Measurements from ENCODE around the gene NFIC.
A peak's percentile ranks its signal among the peaks of the same experiment; 100 is the strongest.

NFIC gene

GRCh38 chr19:3411636-3412035 is 45.3 kb downstream of the NFIC start:
- no peak overlapping the region for H3K14ac ChIP-seq (ENCODE audit: low read length)
- no peak for DNase-seq (ENCODE audit: low spot score)
- H3K23ac ChIP-seq (ENCODE audit: low read depth, low read length, poor library complexity): no peak overlapping the region
- no peak overlapping the region for H2AFZ ChIP-seq (ENCODE audit: low read length)
- H3K79me1 ChIP-seq (ENCODE audit: low read depth, low read length): no peaks in the 10 kb centered on the region
- H3K27ac ChIP-seq (replicated peaks; ENCODE audit: low read length): no peak overlapping the region
- no peak overlapping the region for H2BK120ac ChIP-seq (ENCODE audit: low read depth, low read length)
- no CpG with 5 or more reads among the region's 13 CpGs for WGBS, 2 donors (ENCODE audit: extremely low coverage in 2 of 2, insufficient read length in 2 of 2, insufficient replicate concordance in 1 of 2)
- peaks cover 0 to 2% (median 0%) of the 10 kb centered on the region in 3 experiments for H3K27me3 ChIP-seq (ENCODE audit: control insufficient read depth in 3 of 3, insufficient read depth in 3 of 3, low read depth in 1 of 3, low read length in 3 of 3)
- no peak overlapping the region for H2BK15ac ChIP-seq (ENCODE audit: low read length)
- H3K36me3 ChIP-seq (replicated peaks in 1 of 2; ENCODE audit: control insufficient read depth in 2 of 2, insufficient read depth in 2 of 2, low read length in 2 of 2): no peaks in the 10 kb centered on the region
- H3K4me1 ChIP-seq (ENCODE audit: control insufficient read depth in 2 of 2, insufficient read depth in 1 of 2, low read depth in 1 of 2, low read length in 2 of 2): no peaks in the 10 kb centered on the region
- no peak overlapping the region for H2AK5ac ChIP-seq (ENCODE audit: low read depth, low read length)
- no peak overlapping the region for H3K18ac ChIP-seq (ENCODE audit: low read length)
- H4K8ac ChIP-seq (ENCODE audit: low read depth, low read length): no peak overlapping the region
- no peaks in the 10 kb centered on the region for H3K9me3 ChIP-seq (replicated peaks in 1 of 2; ENCODE audit: control insufficient read depth in 2 of 2, insufficient read depth in 1 of 2, low read depth in 1 of 2, low read length in 2 of 2)
- no peak overlapping the region for H4K91ac ChIP-seq (ENCODE audit: low read depth, low read length, poor library complexity)
- H3K4me2 ChIP-seq (ENCODE audit: insufficient read depth, low read length, poor library complexity, severe bottlenecking): no peak overlapping the region
- H2BK12ac ChIP-seq (ENCODE audit: low read length): peak overlapping the region; percentile 10
- no peak overlapping the region for H3K9ac ChIP-seq (ENCODE audit: low read depth, low read length, poor library complexity)
- no peak overlapping the region for H3K4ac ChIP-seq (ENCODE audit: low read length)
- H2BK5ac ChIP-seq (ENCODE audit: low read length): peak overlapping the region; percentile 53
- peak overlapping the region in 1 of 2 donors; percentile 50 for H3K4me3 ChIP-seq (ENCODE audit: low read length in 2 of 2)

- H3K9ac ChIP-seq (ENCODE audit: low read depth, low read length, poor library complexity): no peak overlapping the region
- no CpG with 5 or more reads among the region's 4 CpGs for WGBS, 2 donors (ENCODE audit: extremely low coverage in 2 of 2, insufficient read length in 2 of 2, insufficient replicate concordance in 1 of 2)
- no peaks in the 10 kb centered on the region for H3K9me3 ChIP-seq (replicated peaks in 1 of 2; ENCODE audit: control insufficient read depth in 2 of 2, insufficient read depth in 1 of 2, low read depth in 1 of 2, low read length in 2 of 2)
- H3K4me3 ChIP-seq (ENCODE audit: low read length in 2 of 2): no peak overlapping the region
- H2AFZ ChIP-seq (ENCODE audit: low read length): no peak overlapping the region
- no peak overlapping the region for H2BK12ac ChIP-seq (ENCODE audit: low read length)
- no peak overlapping the region for H2BK15ac ChIP-seq (ENCODE audit: low read length)
- no peak overlapping the region for H3K27ac ChIP-seq (replicated peaks; ENCODE audit: low read length)
- H3K36me3 ChIP-seq (replicated peaks in 1 of 2; ENCODE audit: control insufficient read depth in 2 of 2, insufficient read depth in 2 of 2, low read length in 2 of 2): no peaks in the 10 kb centered on the region
- no peak overlapping the region for H3K4me2 ChIP-seq (ENCODE audit: insufficient read depth, low read length, poor library complexity, severe bottlenecking)
- H4K8ac ChIP-seq (ENCODE audit: low read depth, low read length): no peak overlapping the region
- H3K4ac ChIP-seq (ENCODE audit: low read length): no peak overlapping the region
- DNase-seq (ENCODE audit: low spot score): no peak
- H3K14ac ChIP-seq (ENCODE audit: low read length): no peak overlapping the region
- H2BK120ac ChIP-seq (ENCODE audit: low read depth, low read length): no peak overlapping the region
- H2BK5ac ChIP-seq (ENCODE audit: low read length): no peak overlapping the region
- H3K4me1 ChIP-seq (ENCODE audit: control insufficient read depth in 2 of 2, insufficient read depth in 1 of 2, low read depth in 1 of 2, low read length in 2 of 2): no peaks in the 10 kb centered on the region
- no peaks in the 10 kb centered on the region for H3K79me1 ChIP-seq (ENCODE audit: low read depth, low read length)
- peaks cover 0 to 2% (median 0%) of the 10 kb centered on the region in 3 experiments for H3K27me3 ChIP-seq (ENCODE audit: control insufficient read depth in 3 of 3, insufficient read depth in 3 of 3, low read depth in 1 of 3, low read length in 3 of 3)
- H3K23ac ChIP-seq (ENCODE audit: low read depth, low read length, poor library complexity): no peak overlapping the region
- no peak overlapping the region for H3K18ac ChIP-seq (ENCODE audit: low read length)
- H2AK5ac ChIP-seq (ENCODE audit: low read depth, low read length): no peak overlapping the region
- no peak overlapping the region for H4K91ac ChIP-seq (ENCODE audit: low read depth, low read length, poor library complexity)
Measured at GRCh38 chr19:3412066-3412465, 45.7 kb downstream of the NFIC start.

- no peak overlapping the region for H3K27ac ChIP-seq (replicated peaks; ENCODE audit: low read length)
- H3K4me3 ChIP-seq (ENCODE audit: low read length in 2 of 2): no peak overlapping the region
- H2BK12ac ChIP-seq (ENCODE audit: low read length): no peak overlapping the region
- H3K4ac ChIP-seq (ENCODE audit: low read length): no peak overlapping the region
- no peak overlapping the region for H2BK120ac ChIP-seq (ENCODE audit: low read depth, low read length)
- no peak overlapping the region for H2BK15ac ChIP-seq (ENCODE audit: low read length)
- H3K14ac ChIP-seq (ENCODE audit: low read length): no peak overlapping the region
- no peak overlapping the region for H3K9ac ChIP-seq (ENCODE audit: low read depth, low read length, poor library complexity)
- H4K91ac ChIP-seq (ENCODE audit: low read depth, low read length, poor library complexity): no peak overlapping the region
- peaks cover 0 to 2% (median 0%) of the 10 kb centered on the region in 3 experiments for H3K27me3 ChIP-seq (ENCODE audit: control insufficient read depth in 3 of 3, insufficient read depth in 3 of 3, low read depth in 1 of 3, low read length in 3 of 3)
- no peaks in the 10 kb centered on the region for H3K36me3 ChIP-seq (replicated peaks in 1 of 2; ENCODE audit: control insufficient read depth in 2 of 2, insufficient read depth in 2 of 2, low read length in 2 of 2)
- no peak overlapping the region for H2AFZ ChIP-seq (ENCODE audit: low read length)
- no peak overlapping the region for H4K8ac ChIP-seq (ENCODE audit: low read depth, low read length)
- no peaks in the 10 kb centered on the region for H3K4me1 ChIP-seq (ENCODE audit: control insufficient read depth in 2 of 2, insufficient read depth in 1 of 2, low read depth in 1 of 2, low read length in 2 of 2)
- H3K4me2 ChIP-seq (ENCODE audit: insufficient read depth, low read length, poor library complexity, severe bottlenecking): no peak overlapping the region
- no peak for DNase-seq (ENCODE audit: low spot score)
- no peak overlapping the region for H2BK5ac ChIP-seq (ENCODE audit: low read length)
- WGBS, 2 donors (ENCODE audit: extremely low coverage in 2 of 2, insufficient read length in 2 of 2, insufficient replicate concordance in 1 of 2): no CpG with 5 or more reads among the region's 13 CpGs
- H3K18ac ChIP-seq (ENCODE audit: low read length): no peak overlapping the region
- H3K9me3 ChIP-seq (replicated peaks in 1 of 2; ENCODE audit: control insufficient read depth in 2 of 2, insufficient read depth in 1 of 2, low read depth in 1 of 2, low read length in 2 of 2): no peaks in the 10 kb centered on the region
- H3K79me1 ChIP-seq (ENCODE audit: low read depth, low read length): no peaks in the 10 kb centered on the region
- no peak overlapping the region for H2AK5ac ChIP-seq (ENCODE audit: low read depth, low read length)
- no peak overlapping the region for H3K23ac ChIP-seq (ENCODE audit: low read depth, low read length, poor library complexity)
Measured at GRCh38 chr19:3413796-3414327, 47.5 kb downstream of the NFIC start.

- Histone ChIP-seq H3K79me1 (ENCODE audit: low read depth, low read length) (no peaks in the 10 kb centered on the region), H3K14ac (ENCODE audit: low read length) (no peak overlapping the region), H3K4me2 (ENCODE audit: insufficient read depth, low read length, poor library complexity, severe bottlenecking) (no peak overlapping the region), H4K8ac (ENCODE audit: low read depth, low read length) (no peak overlapping the region), H2AK5ac (ENCODE audit: low read depth, low read length) (no peak overlapping the region), H2BK12ac (ENCODE audit: low read length) (no peak overlapping the region), H3K36me3 (replicated peaks in 1 of 2; ENCODE audit: control insufficient read depth in 2 of 2, insufficient read depth in 2 of 2, low read length in 2 of 2) (no peaks in the 10 kb centered on the region), H3K4me3 (ENCODE audit: low read length in 2 of 2) (no peak overlapping the region), H3K23ac (ENCODE audit: low read depth, low read length, poor library complexity) (no peak overlapping the region), H3K27me3 (ENCODE audit: control insufficient read depth in 3 of 3, insufficient read depth in 3 of 3, low read depth in 1 of 3, low read length in 3 of 3) (peaks cover 0 to 2% (median 0%) of the 10 kb centered on the region in 3 experiments), H4K91ac (ENCODE audit: low read depth, low read length, poor library complexity) (no peak overlapping the region), H2BK5ac (ENCODE audit: low read length) (no peak overlapping the region), H3K9me3 (replicated peaks in 1 of 2; ENCODE audit: control insufficient read depth in 2 of 2, insufficient read depth in 1 of 2, low read depth in 1 of 2, low read length in 2 of 2) (no peaks in the 10 kb centered on the region), H2BK15ac (ENCODE audit: low read length) (no peak overlapping the region), H3K4me1 (ENCODE audit: control insufficient read depth in 2 of 2, insufficient read depth in 1 of 2, low read depth in 1 of 2, low read length in 2 of 2) (no peaks in the 10 kb centered on the region), H3K4ac (ENCODE audit: low read length) (no peak overlapping the region), H3K18ac (ENCODE audit: low read length) (no peak overlapping the region), H3K27ac (replicated peaks; ENCODE audit: low read length) (no peak overlapping the region), H2AFZ (ENCODE audit: low read length) (no peak overlapping the region), H3K9ac (ENCODE audit: low read depth, low read length, poor library complexity) (no peak overlapping the region), H2BK120ac (ENCODE audit: low read depth, low read length) (no peak overlapping the region)
- no CpG with 5 or more reads among the region's 5 CpGs for WGBS, 2 donors (ENCODE audit: extremely low coverage in 2 of 2, insufficient read length in 2 of 2, insufficient replicate concordance in 1 of 2)
- DNase-seq (ENCODE audit: low spot score): no peak
Measured at GRCh38 chr19:3415695-3416094, 49.3 kb downstream of the NFIC start.

Measured in neuronal stem cell (in vitro differentiated cells).